ENCODE measurements around the gene TBCD. TPM values are rescaled to one million over a fixed set of nuclear protein-coding genes. Genes with fewer than 3 reads are reported as not detected.

The TBCD gene
- total and polyA plus RNA-seq, 9 of the 15 experiments (the other 6 are each of a cell fraction or from before 2014, with no cell fraction given): 8.9 to 98.5 (median 28.0) TPM

DNA sequence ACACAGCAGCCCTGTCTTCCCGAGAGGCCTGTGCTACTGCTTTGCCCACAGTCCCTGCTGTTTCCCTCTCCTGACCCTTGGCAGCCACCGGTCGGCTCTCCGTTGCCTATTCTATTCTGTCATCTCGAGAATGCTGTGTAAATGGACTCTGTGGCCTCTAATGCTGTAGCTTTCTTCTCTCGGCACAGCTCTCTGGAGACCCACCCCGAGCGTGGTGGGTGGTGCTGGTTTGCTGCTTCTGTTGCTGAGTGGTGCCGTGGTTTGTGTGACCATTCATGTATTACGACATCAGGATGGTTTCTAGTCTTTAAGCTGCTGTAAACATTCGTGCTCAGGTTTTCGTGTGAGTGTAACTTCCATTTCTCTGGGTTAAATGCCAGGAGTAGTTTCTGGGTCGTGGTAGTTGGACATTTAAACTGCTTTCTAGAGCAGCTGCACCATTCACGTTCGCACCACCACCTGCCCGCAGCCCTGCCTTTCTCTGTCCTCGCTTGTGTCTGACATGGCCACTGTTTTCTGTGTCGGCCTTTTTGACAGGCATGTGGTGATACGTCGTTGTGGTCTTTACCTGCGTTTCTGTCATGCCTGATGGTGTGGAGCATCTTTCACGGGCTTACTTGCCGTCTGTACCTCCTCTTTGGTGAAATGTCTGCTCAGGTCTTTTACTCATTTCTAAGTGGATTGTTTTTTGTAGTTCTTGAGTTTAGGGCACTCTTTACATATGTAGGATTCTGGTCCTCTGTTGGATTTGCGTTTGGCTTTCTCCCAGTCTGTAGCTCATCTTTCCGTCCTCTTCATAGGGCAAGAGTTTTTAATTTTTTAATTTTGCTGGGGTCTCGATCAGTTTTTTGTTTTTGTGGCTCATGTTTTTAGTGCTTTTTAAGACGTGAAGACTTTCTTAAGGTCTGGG, 135.6 kb downstream of the TBCD start:
- H3K4me3 ChIP-seq: no peak overlapping the region
- H3K27me3 ChIP-seq (ENCODE audit: control insufficient read depth in 2 of 2, insufficient read depth in 2 of 2, low read length in 2 of 2): no peaks in the 10 kb centered on the region
- ChIA-PET CTCF (ENCODE audit: low intra/inter-chr PET ratio) (no interaction called here), POLR2A (no interaction called here)
- WGBS (ENCODE audit: insufficient coverage, low coverage, missing lambda C conversion rate): 90% methylated on average over 27 of the region's 27 CpGs
- FAIRE-seq: peak; percentile 35
- H3K36me3 ChIP-seq (ENCODE audit: control insufficient read depth, insufficient read depth, low read length): peaks cover 38% of the 10 kb centered on the region; the same call in 2 of the 3 replicates
- in situ Hi-C loops (cut with MboI) (no loop called here), intact Hi-C loops (cut with micrococcal nuclease) (no loop called here)
- no TSS peak for BruUV-seq (replicated peaks)
- H4K20me1 ChIP-seq (replicated peaks; ENCODE audit: control insufficient read depth, insufficient read depth, low read length): no peaks in the 10 kb centered on the region
- peak overlapping the region; percentile 25 to 75; a peak in 1 of 4 replicates for H3K9ac ChIP-seq (ENCODE audit: insufficient read depth in 1 of 2, low read depth in 2 of 2, low read length in 2 of 2)
- no peaks in the 10 kb centered on the region for H3K9me3 ChIP-seq (replicated peaks; ENCODE audit: control insufficient read depth, insufficient read depth, low read depth, low read length)
- peak overlapping the region; percentile 49 for H3K4me2 ChIP-seq (ENCODE audit: insufficient read depth, low read length)
- H2AFZ ChIP-seq (ENCODE audit: low read depth, low read length): no peak overlapping the region
- H3K79me2 ChIP-seq (ENCODE audit: control insufficient read depth, insufficient read depth, low read length): peaks cover 38% of the 10 kb centered on the region
- H3K27ac ChIP-seq (ENCODE audit: extremely low read depth, low read depth, low read length): peak overlapping the region; percentile 64
- no peak for DNase-seq (ENCODE audit: extremely low read depth in 1 of 4, low spot score in 3 of 4)
- ATAC-seq: no peak
- no peaks in the 10 kb centered on the region for H3K9me1 ChIP-seq (ENCODE audit: control insufficient read depth, insufficient read depth, low read length)
- peaks cover 33 to 69% of the 10 kb centered on the region in 2 experiments for H3K4me1 ChIP-seq (replicated peaks in 1 of 2; ENCODE audit: control insufficient read depth in 2 of 2, insufficient read depth in 2 of 2, low read length in 2 of 2)
- TF ChIP-seq ZNF778 (CRISPR knock-in tag; IDR thresholded peaks at IDR 0.05) (no peak), POU5F1 (IDR thresholded peaks at IDR 0.05; ENCODE audit: borderline replicate concordance, low read depth, low read length, partially characterized antibody) (no peak), ZNF511 (CRISPR knock-in tag; IDR thresholded peaks at IDR 0.05) (no peak), FOS (IDR thresholded peaks at IDR 0.05; ENCODE audit: extremely low read depth, insufficient read length) (no peak), CCNT2 (IDR thresholded peaks at IDR 0.05; ENCODE audit: borderline replicate concordance, extremely low read depth, insufficient read length, low read depth, low read length) (no peak), ZNF217 (CRISPR knock-in tag; IDR thresholded peaks at IDR 0.05) (no peak), ZNF224 (CRISPR knock-in tag; IDR thresholded peaks at IDR 0.05) (no peak), ZNF512 (tag; IDR thresholded peaks at IDR 0.05) (no peak), ZNF696 (CRISPR knock-in tag; conservative IDR thresholded peaks at IDR 0.05) (no peak), NFE2L1 (tag; IDR thresholded peaks at IDR 0.05; ENCODE audit: borderline replicate concordance, low read depth) (no peak), RBM17 (IDR thresholded peaks at IDR 0.05; ENCODE audit: borderline replicate concordance, low read depth, low read length) (no peak), BRCA1 (IDR thresholded peaks at IDR 0.05) (no peak), BRCA1 (CRISPR knock-in tag; IDR thresholded peaks at IDR 0.05) (no peak), CEBPG (CRISPR knock-in tag; IDR thresholded peaks at IDR 0.05) (no peak; the same call in 1 of the 2 replicates), CEBPG (tag; conservative IDR thresholded peaks at IDR 0.05 in 1 of 2, IDR thresholded peaks at IDR 0.05 in 1 of 2) (peak; percentile 17 to 30; a peak in 1 of 4 replicates), IFI16 (CRISPR knock-in tag; IDR thresholded peaks at IDR 0.05) (no peak), ZNF140 (CRISPR knock-in tag; IDR thresholded peaks at IDR 0.05) (no peak), HNRNPL (IDR thresholded peaks at IDR 0.05; ENCODE audit: low read depth, low read length) (no peak), HDAC2 (IDR thresholded peaks at IDR 0.05) (0 out of 2 replicates have a peak, but pooled peaks have one; percentile 35), SRSF9 (IDR thresholded peaks at IDR 0.05; ENCODE audit: borderline replicate concordance, low read depth, low read length) (no peak), NR4A1 (CRISPR knock-in tag; IDR thresholded peaks at IDR 0.05) (no peak), NR4A1 (tag; IDR thresholded peaks at IDR 0.05) (no peak)
